Measurements from ENCODE around the gene PPFIBP2. TPM values are rescaled to one million over a fixed set of nuclear protein-coding genes. Genes with fewer than 3 reads are reported as not detected.

PPFIBP2 gene
- total RNA-seq, 1 experiment from 2014 or later: 13.9 TPM

GRCh38 chr11:7668464-7668863, 154.7 kb downstream of the PPFIBP2 start:
- Histone ChIP-seq H2AFZ (no peak overlapping the region), H3K27me3 (ENCODE audit: insufficient read depth, low read depth) (no peaks in the 10 kb centered on the region), H3K4me3 (no peak overlapping the region), H3F3A (ENCODE audit: insufficient read depth, low read depth) (no peaks in the 10 kb centered on the region), H3K9me2 (ENCODE audit: insufficient read depth) (no peaks in the 10 kb centered on the region), H3K36me3 (ENCODE audit: low read depth) (no peaks in the 10 kb centered on the region), H3K9me3 (ENCODE audit: insufficient read depth, low read depth) (no peaks in the 10 kb centered on the region), H3K4me1 (replicated peaks; ENCODE audit: insufficient read depth) (no peaks in the 10 kb centered on the region), H3K79me2 (ENCODE audit: low read depth) (no peaks in the 10 kb centered on the region), H4K20me1 (ENCODE audit: insufficient read depth) (no peaks in the 10 kb centered on the region), H3K4me2 (no peak overlapping the region), H3K27ac (no peak overlapping the region)
- no peak for DNase-seq
- TF ChIP-seq CTCF (conservative IDR thresholded peaks at IDR 0.05) (no peak), EZH2 (IDR thresholded peaks at IDR 0.05; ENCODE audit: low read depth) (no peak)
- BruUV-seq (replicated peaks): no TSS peak
- ChIA-PET POLR2A (ENCODE audit: unreplicated experiment) (no interaction called here), CTCF (no interaction called here)
- intact Hi-C loops (cut with micrococcal nuclease; ENCODE audit: unreplicated experiment): no loop called here

GRCh38 chr11:7668911-7669310, 155.1 kb downstream of the PPFIBP2 start:
- intact Hi-C loops (cut with micrococcal nuclease; ENCODE audit: unreplicated experiment): no loop called here
- H3K4me3 ChIP-seq: no peak overlapping the region
- H3K27me3 ChIP-seq (ENCODE audit: insufficient read depth, low read depth): no peaks in the 10 kb centered on the region
- DNase-seq: no peak
- no peaks in the 10 kb centered on the region for H3K36me3 ChIP-seq (ENCODE audit: low read depth)
- H3K9me3 ChIP-seq (ENCODE audit: insufficient read depth, low read depth): no peaks in the 10 kb centered on the region
- ChIA-PET CTCF (interaction anchor here (0.5 kb wide), 1 partner anchor 26 kb away, joined by 6 read pairs; no protein-coding TSS in a partner anchor), POLR2A (ENCODE audit: unreplicated experiment) (no interaction called here)
- H3K79me2 ChIP-seq (ENCODE audit: low read depth): no peaks in the 10 kb centered on the region
- TF ChIP-seq CTCF (conservative IDR thresholded peaks at IDR 0.05): no peak
- TF ChIP-seq EZH2 (IDR thresholded peaks at IDR 0.05; ENCODE audit: low read depth): no peak
- H3K4me2 ChIP-seq: no peak overlapping the region
- H4K20me1 ChIP-seq (ENCODE audit: insufficient read depth): no peaks in the 10 kb centered on the region
- H3K4me1 ChIP-seq (replicated peaks; ENCODE audit: insufficient read depth): no peaks in the 10 kb centered on the region
- BruUV-seq (replicated peaks): no TSS peak
- no peaks in the 10 kb centered on the region for H3K9me2 ChIP-seq (ENCODE audit: insufficient read depth)
- H2AFZ ChIP-seq: no peak overlapping the region
- H3K27ac ChIP-seq: no peak overlapping the region
- H3F3A ChIP-seq (ENCODE audit: insufficient read depth, low read depth): no peaks in the 10 kb centered on the region

- no TSS peak for BruUV-seq (replicated peaks)
- no peak for TF ChIP-seq CTCF (conservative IDR thresholded peaks at IDR 0.05)
- no peak for TF ChIP-seq EZH2 (IDR thresholded peaks at IDR 0.05; ENCODE audit: low read depth)
- H3K79me2 ChIP-seq (ENCODE audit: low read depth): no peaks in the 10 kb centered on the region
- no peaks in the 10 kb centered on the region for H4K20me1 ChIP-seq (ENCODE audit: insufficient read depth)
- H3K36me3 ChIP-seq (ENCODE audit: low read depth): no peaks in the 10 kb centered on the region
- no peaks in the 10 kb centered on the region for H3F3A ChIP-seq (ENCODE audit: insufficient read depth, low read depth)
- H3K4me3 ChIP-seq: no peak overlapping the region
- H3K27me3 ChIP-seq (ENCODE audit: insufficient read depth, low read depth): no peaks in the 10 kb centered on the region
- ChIA-PET POLR2A (ENCODE audit: unreplicated experiment) (no interaction called here), CTCF (no interaction called here)
- H3K27ac ChIP-seq: no peak overlapping the region
- DNase-seq: no peak
- H3K9me3 ChIP-seq (ENCODE audit: insufficient read depth, low read depth): no peaks in the 10 kb centered on the region
- no peaks in the 10 kb centered on the region for H3K4me1 ChIP-seq (replicated peaks; ENCODE audit: insufficient read depth)
- H3K9me2 ChIP-seq (ENCODE audit: insufficient read depth): no peaks in the 10 kb centered on the region
- no peak overlapping the region for H2AFZ ChIP-seq
- intact Hi-C loops (cut with micrococcal nuclease; ENCODE audit: unreplicated experiment): loop anchor here (5.0 kb wide), 1 partner anchor 158 kb away; the partner anchor contains the start of gene PPFIBP2
- no peak overlapping the region for H3K4me2 ChIP-seq
Observed at GRCh38 chr11:7670641-7671040, 156.8 kb downstream of the PPFIBP2 start.
